ENCODE measurements around the gene NOX3. TPM values are rescaled to one million over a fixed set of nuclear protein-coding genes. Genes with fewer than 3 reads are reported as not detected.

Gene NOX3
- total RNA-seq, 2 experiments from 2014 or later = not detected

DNA sequence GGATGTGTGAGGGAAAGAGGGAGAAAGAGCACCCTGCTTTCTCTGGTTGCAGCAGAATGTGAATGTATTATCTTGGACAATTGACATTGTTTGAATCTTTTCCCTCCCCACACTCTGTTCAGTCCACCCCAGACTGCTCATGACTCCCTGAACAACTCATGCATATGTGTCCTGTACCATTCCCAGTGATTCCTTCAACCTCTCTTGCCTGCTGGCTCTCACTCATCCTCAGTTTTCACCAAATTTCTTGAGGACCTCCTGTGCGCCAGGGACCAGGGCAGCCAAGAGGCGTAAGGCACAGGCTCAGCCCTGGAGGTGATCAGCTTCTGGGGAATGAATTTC, 5.4 kb downstream of the NOX3 start:
- Mint-ChIP-seq H3K27me3 (no peaks in the 10 kb centered on the region), H3K27ac (no peak overlapping the region), H3K4me3 (no peak overlapping the region), H3K9me3 (no peaks in the 10 kb centered on the region), H3K4me1 (ENCODE audit: low read depth) (peaks cover 8% of the 10 kb centered on the region), H3K36me3 (ENCODE audit: low read depth) (no peaks in the 10 kb centered on the region)
- no peak for DNase-seq
- CTCF ChIA-PET = no interaction called here
- no peak for ATAC-seq
- TF ChIP-seq, protein P1, sequence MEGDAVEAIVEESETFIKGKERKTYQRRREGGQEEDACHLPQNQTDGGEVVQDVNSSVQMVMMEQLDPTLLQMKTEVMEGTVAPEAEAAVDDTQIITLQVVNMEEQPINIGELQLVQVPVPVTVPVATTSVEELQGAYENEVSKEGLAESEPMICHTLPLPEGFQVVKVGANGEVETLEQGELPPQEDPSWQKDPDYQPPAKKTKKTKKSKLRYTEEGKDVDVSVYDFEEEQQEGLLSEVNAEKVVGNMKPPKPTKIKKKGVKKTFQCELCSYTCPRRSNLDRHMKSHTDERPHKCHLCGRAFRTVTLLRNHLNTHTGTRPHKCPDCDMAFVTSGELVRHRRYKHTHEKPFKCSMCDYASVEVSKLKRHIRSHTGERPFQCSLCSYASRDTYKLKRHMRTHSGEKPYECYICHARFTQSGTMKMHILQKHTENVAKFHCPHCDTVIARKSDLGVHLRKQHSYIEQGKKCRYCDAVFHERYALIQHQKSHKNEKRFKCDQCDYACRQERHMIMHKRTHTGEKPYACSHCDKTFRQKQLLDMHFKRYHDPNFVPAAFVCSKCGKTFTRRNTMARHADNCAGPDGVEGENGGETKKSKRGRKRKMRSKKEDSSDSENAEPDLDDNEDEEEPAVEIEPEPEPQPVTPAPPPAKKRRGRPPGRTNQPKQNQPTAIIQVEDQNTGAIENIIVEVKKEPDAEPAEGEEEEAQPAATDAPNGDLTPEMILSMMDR (IDR thresholded peaks at IDR 0.05) = no peak
- intact Hi-C loops (cut with micrococcal nuclease) = no loop called here
- POLR2A ChIA-PET = interaction anchor here (0.8 kb wide), 1 partner anchor 20 kb away, joined by 3 read pairs; no protein-coding TSS in a partner anchor

DNA sequence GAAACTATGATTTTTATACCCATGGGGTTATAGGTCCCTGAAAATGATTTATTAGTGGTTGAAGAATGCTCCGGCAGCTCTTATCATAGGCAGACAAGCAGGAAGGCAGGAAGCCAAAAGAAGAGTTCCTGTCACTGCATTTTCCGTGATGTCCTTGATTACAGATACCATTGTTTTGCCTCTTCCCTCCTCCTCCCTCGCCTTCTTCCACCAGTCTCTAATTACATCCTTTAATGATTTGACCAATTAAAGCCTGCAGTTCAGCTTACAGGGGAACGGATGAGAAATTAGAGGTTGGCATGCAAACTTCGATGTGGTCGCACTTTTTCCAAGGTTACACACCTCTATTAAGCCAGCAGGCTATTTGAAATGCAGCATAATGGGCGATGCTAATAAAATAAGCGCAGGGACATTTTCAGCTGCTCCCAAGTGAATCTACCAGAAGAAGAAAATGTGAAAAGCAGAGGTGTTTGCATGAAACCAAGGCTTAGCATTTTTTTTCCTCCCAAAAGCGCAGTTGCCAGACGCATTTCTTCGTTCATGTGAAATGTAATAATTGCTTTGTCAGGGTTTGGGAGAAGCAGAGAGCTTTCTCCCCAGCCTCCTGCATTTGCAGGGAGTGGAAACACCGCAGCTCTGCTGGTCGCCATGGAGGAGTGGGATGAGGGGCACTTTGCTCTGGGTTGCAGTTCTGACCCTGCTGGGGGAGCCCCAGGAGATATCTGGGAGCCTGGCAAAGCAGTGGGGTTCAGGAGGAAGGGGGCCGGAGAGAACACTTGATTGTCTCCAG, 6.0 kb downstream of the NOX3 start:
- H3K36me3 Mint-ChIP-seq (ENCODE audit: low read depth) = no peaks in the 10 kb centered on the region
- intact Hi-C loops (cut with micrococcal nuclease) = no loop called here
- ChIA-PET POLR2A (interaction anchor here (0.8 kb wide), 1 partner anchor 20 kb away, joined by 3 read pairs; no protein-coding TSS in a partner anchor), CTCF (no interaction called here)
- no peak for DNase-seq
- TF ChIP-seq, protein P1 (IDR thresholded peaks at IDR 0.05) = no peak
- peaks cover 14% of the 10 kb centered on the region for H3K4me1 Mint-ChIP-seq (ENCODE audit: low read depth)
- no peaks in the 10 kb centered on the region for H3K27me3 Mint-ChIP-seq
- H3K27ac Mint-ChIP-seq = no peak overlapping the region
- no peak overlapping the region for H3K4me3 Mint-ChIP-seq
- H3K9me3 Mint-ChIP-seq = no peaks in the 10 kb centered on the region
- ATAC-seq = no peak

DNA sequence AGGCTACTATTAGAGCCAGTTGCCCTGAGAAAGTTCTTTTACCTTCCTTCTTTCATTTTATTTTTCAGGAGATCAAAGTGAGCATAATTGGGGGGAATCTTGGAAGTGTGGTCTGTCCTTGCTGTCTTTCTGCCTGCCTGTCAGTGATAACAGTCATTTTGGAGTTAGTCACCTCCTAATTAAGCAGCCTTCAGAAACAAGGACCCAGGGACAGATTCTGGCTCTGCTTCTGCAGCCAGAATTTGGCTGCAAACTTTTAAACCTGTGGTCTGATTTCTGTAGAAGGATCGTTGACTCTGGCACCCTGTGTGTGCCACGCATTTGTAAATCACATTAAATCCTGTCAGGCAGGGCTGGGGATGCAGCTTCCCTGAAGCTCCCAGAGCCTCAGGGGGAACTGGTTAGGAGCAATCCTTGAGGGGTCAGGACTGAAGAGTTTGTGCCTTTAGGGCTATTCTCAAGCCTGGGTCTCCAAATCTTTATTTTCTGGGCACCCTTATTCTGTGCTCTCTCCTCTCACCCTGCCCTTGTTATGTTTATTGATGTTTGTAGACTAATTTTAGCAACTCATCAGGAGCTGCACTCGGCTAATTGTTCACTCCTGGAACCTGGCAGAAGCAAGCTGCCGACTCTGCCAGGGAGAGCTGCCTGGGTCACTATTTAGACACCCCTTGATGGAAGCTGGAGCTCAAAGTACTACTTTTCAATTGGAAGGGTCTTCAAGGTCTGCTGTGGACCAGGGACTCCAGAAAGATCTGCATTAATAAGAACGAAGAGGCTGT, 6.8 kb downstream of the NOX3 start:
- no peaks in the 10 kb centered on the region for H3K27me3 Mint-ChIP-seq
- no peak overlapping the region for H3K27ac Mint-ChIP-seq
- ChIA-PET CTCF (no interaction called here), POLR2A (no interaction called here)
- H3K36me3 Mint-ChIP-seq (ENCODE audit: low read depth) = no peaks in the 10 kb centered on the region
- intact Hi-C loops (cut with micrococcal nuclease) = no loop called here
- ATAC-seq = no peak
- TF ChIP-seq, protein P1 (IDR thresholded peaks at IDR 0.05) = no peak
- H3K4me3 Mint-ChIP-seq = no peak overlapping the region
- peaks cover 21% of the 10 kb centered on the region for H3K4me1 Mint-ChIP-seq (ENCODE audit: low read depth)
- DNase-seq = no peak
- no peaks in the 10 kb centered on the region for H3K9me3 Mint-ChIP-seq

DNA sequence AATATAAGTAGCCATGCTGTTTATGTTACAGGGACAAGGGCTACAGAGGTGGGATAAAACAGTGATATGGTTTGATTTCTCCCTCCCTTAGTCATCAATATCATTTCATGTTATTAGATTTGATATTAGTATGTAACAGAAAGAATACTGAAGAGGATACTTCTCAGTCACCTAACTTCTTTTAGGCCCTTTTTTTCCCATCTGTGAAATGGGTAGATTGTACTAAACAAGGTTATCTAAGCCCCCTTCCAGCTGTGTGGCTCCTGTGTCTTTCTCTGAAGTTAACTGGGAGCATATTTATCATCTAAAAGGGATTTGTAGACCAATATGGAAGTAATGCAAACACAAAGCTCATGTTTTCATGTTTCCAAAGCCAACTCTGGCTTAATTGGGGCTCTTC, 7.7 kb downstream of the NOX3 start:
- H3K9me3 Mint-ChIP-seq = no peaks in the 10 kb centered on the region
- H3K4me3 Mint-ChIP-seq = no peak overlapping the region
- intact Hi-C loops (cut with micrococcal nuclease) = no loop called here
- CTCF ChIA-PET = interaction anchor here (1.1 kb wide), 1 partner anchor 42 kb away, joined by 3 read pairs; no protein-coding TSS in a partner anchor
- TF ChIP-seq, protein P1 (IDR thresholded peaks at IDR 0.05) = no peak
- H3K27ac Mint-ChIP-seq = no peak overlapping the region
- H3K4me1 Mint-ChIP-seq (ENCODE audit: low read depth) = peaks cover 22% of the 10 kb centered on the region
- no peak for DNase-seq
- no peak for ATAC-seq
- POLR2A ChIA-PET = no interaction called here
- H3K36me3 Mint-ChIP-seq (ENCODE audit: low read depth) = no peaks in the 10 kb centered on the region
- no peaks in the 10 kb centered on the region for H3K27me3 Mint-ChIP-seq

Data from activated CD8-positive, alpha-beta T cell treated with anti-CD3 and anti-CD28 coated beads for 36 hours (primary cell).